Measurements from ENCODE around the gene FASN.

The FASN gene

DNA sequence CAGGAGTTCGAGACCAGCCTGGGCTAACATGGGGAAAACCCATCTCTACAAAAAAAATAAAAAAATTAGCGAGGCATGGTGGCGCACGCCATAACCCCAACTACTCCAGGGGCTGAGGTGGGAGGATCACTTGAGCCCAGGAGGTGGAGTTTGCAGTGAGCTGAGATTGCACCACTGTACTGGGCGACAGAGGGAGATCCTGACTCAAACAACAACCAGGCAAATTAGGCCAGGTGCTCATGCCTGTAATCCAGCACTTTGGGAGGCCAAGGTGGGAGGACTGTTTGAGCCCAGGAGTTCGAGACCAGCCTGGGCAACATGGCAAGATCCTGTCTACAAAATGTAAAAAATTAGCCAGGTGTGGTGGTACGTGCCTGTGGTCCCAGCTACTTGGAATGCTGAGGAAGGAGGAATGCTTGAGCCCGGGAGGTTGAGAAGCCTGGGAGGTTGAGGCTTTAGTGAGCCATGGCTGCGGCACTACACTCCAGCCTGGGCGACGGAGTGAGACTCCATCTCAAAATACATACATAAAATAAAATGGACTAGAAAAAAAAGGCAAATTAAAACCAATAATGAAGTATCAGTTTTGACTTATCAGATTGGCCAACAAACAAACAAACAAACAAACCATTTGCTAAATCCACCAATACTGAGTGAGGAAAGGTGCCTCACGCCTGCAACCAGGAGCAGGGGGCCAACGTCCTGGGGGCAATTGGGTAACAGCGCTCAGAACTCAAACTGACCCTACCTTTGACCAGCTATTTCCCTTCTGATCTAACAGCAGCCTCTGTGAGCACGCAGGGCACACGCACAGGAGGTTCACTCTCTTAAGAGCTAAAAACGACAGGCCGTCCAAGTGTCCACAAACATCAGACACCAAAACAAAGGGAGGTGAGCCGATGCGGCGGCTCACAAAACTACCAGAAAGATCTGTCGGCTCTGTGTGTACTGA lies 19.4 kb upstream of the FASN start:
- DNase-seq: no peak

GRCh38 chr17:82116246-82116645 lies 18.2 kb upstream of the FASN start:
- no peak for DNase-seq

- DNase-seq: no peak
These were observed 16.8 kb upstream of the FASN start for GRCh38 chr17:82114872-82115271.

- DNase-seq: no peak
These were observed 16.4 kb upstream of the FASN start for GRCh38 chr17:82114447-82114846.

DNA sequence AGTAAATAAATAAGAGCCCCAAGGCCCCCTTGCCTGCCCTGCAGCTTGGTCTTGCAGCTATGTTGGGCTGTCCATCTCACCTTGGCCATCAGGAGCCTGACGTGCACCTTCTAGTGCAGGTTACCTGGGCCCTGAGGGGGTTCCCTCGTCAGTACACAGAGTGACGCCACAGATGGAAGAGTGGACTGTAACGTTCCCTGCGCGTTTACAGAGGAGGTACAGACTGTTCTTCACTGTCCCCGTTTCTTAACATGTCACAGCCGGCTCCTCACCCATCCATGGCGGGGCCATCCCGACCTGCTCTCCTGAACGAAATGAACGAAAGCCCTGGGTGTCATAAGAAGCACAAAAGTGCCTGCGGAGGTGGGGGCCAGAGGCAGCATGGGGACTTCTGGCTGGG lies 15.9 kb upstream of the FASN start:
- no peak for DNase-seq

- no peak for DNase-seq
These were observed 15.4 kb upstream of the FASN start for GRCh38 chr17:82113422-82113821.

DNA sequence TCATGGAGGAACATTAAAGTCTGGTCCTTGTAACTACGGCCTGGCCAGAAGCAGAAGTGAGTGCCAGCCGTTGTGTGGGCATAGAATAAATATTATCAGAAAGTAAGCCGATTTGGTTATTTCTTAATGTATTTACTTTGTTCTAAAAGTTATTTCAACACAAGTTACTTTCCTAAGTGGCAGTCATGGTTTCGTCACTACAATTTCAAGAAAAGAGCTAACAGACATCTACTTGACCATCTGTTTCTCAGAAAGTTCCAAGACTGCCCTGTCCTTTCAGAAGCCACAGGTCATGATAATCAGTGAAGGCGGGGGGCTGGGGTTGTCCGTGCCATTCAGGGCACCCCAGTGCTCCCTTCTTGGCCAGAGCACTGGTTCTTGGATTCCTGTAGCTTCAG lies 14.9 kb upstream of the FASN start:
- DNase-seq: no peak

DNA sequence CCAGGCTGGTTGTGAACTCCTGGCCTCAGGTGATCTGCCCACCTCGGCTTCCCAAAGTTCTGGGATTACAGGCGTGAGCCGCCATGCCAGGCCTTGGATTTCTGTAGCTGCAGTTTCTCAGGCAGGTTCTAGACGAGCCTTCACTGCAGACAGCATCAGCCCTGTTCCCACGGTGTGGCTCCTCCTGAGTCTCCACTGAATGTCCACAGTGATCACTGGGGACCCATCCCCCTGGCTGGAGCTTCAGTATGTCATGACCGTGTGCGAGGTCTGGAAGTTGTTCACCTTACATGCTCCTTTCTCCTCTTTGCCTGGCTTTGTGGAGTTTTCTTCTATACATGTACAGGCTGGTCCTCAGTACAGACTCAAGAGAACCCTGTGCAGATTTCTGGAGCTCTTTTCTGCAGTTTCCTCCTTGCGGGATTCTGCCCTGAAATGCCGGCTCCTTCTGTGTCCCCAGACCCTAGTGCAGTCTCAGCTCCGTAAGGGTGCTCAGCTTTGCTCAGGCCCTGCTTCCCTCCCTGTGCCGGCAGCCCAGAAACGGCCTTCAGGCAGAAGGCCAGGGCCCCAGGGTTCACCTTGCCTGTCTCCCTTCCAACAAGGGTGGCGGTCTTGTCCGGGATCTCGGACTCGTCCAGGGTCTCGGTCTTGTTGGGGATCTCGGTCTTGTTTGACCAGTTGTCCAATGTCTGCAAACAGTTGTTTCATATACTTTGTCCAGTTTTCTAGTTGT lies 14.3 kb upstream of the FASN start:
- DNase-seq: no peak

DNA sequence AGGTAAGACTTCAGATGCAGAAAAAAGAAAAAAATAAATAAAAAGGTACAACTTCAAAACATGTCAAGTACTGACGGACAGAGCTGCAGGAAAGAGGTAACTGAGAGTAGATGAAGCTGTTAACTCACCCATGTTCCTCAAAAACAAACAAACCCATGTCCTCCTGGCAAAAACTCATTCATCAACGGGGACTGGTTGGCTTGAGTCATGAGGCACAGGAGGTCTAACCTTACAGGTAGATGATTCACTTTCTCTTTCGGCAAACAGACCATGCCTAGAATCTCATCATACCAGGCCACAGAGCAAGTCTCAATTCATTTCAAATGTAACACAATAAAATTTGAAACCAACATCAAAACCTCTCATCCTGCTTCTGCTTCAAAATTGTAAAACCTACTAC lies 12.3 kb upstream of the FASN start:
- DNase-seq: no peak

DNA sequence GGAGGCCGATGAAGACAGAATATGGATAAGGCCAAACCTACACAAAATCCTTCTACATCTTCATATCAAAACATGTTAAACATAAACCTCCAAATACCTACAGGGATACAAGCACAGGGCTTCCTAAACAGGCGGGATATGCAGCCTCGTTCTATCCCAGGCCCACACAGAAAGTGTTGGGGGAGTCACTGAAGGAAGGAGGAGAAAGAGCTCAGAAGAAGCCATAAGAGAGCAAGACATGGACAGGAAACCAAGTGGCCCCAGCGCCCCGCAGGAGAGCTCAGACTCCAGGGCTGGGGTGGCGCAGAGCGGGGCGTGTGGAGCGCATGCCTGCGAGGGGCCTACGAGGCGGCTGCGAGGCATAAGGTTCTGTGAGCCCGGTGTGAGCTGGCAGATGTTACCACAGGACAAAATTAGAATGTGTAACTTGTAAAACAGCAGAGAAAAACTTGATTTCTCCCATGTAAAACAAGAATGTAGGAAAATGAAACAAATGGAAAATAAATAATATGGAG lies 11.0 kb upstream of the FASN start:
- DNase-seq: no peak

- DNase-seq: no peak
These were observed 10.5 kb upstream of the FASN start for GRCh38 chr17:82108496-82108945.

GRCh38 chr17:82108038-82108437 lies 10.0 kb upstream of the FASN start:
- DNase-seq: no peak

DNA sequence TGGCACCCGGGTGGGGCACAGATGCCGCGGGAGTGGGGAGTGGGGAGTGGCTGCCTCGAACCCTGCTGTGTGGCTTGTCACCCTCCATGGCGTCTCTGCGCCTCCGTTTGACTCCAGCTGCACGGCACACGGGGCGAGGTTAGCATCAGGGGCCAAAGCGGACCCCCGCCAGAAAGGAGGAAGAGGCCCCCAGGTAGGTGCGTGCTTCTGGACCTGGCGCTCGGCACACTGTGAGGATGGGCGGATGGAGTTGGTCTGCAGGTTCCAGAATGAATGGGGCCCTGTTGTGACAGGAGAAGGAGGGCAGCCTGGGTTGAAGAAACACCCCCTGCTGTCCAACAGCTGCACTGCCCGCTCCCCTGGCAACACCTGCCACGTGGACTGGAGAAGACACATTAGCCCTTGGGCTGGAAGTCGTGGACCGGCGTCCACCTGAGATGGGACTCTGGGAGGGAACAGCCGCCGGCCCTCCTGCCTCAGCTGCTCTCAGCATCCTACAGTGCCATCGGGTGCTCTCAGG lies 9.4 kb upstream of the FASN start:
- DNase-seq: no peak

- DNase-seq: no peak
These were observed 8.8 kb upstream of the FASN start for GRCh38 chr17:82106688-82107305.

DNA sequence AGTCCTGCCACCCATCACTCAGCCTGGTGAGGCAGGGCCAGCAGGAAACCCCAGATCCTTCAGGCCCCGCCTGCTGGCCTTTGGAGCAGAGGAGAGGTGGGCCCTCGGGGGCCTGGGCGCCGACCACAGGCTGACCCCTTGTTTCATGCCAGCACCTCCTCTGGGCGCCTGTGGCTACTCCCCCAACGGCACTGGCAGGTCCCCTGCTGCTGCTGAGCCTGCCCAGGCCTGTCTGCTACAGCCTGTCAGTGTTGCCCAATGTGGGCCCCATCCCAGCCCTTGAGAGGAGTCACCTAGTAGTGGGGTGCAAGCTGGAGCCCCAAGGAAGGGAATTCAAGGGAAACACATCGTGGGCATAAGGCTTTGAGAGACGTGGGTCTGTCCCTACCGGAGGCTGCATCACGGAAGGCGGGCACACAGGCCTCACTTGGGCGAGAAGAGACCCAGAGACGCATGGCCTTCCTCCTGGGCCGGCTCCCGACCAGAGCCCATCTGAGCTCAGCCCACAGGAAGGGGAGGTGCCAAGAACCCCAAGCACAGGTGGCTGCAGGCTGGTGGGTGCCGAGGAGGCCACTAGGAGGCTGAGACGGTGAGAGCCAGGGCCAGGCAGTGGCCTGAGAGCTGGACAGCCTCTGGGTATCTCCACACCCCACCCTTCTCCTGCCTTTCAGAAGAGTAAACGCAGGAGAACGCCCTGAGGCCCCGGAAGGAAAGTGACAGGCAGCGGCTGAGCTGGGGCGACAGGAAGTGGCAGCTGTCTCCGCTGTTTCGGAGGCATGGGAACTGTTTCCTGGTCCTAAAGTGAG lies 8.0 kb upstream of the FASN start:
- no peak for DNase-seq

GRCh38 chr17:82105417-82105881 lies 7.4 kb upstream of the FASN start:
- DNase-seq: no peak

- no peak for DNase-seq
These were observed 6.9 kb upstream of the FASN start for GRCh38 chr17:82104797-82105416.

DNA sequence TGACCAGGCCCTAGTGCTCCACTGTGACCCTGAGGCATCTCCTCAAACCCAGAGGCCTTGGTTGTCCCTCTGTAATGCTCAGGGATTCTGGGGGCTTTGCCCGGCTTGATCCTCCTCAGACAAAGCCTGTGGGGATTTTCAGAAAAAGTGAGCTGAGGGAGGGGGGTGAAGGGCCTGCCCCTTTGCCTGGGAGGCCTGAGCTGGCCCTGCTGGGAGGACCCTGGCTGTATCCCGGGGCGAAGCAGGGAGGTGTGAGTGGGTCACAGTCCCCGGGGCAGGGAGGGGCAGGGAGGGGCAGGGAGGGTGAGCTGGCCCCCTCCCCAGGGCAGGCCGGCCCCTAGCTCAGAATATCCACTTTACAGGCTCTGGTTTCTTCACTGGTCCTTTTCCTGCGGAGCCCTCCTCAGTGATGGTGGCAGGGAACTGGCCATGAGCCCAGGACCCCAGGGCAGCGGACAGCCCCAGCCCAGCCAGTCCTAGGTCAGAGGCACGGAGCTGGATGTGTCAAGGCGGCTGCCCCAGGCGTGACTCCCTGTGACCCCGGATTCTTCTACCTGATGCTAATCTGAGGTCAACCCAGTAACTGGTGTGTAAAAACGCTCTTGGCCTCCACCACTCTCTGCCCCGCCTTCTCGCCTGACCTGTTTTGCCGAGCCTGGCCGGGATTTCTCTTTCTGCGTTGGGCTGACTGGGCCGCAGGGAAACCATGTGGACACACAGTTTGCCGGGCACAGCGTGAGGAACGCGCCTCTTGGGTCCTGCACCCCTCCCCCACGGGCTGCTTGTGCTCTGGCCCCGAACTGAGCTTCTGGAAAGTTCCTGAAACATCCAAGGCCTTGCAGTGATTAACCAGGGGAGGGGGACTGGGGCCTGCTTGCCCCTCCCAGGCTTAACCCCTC lies 5.8 kb upstream of the FASN start:
- DNase-seq: no peak

DNA sequence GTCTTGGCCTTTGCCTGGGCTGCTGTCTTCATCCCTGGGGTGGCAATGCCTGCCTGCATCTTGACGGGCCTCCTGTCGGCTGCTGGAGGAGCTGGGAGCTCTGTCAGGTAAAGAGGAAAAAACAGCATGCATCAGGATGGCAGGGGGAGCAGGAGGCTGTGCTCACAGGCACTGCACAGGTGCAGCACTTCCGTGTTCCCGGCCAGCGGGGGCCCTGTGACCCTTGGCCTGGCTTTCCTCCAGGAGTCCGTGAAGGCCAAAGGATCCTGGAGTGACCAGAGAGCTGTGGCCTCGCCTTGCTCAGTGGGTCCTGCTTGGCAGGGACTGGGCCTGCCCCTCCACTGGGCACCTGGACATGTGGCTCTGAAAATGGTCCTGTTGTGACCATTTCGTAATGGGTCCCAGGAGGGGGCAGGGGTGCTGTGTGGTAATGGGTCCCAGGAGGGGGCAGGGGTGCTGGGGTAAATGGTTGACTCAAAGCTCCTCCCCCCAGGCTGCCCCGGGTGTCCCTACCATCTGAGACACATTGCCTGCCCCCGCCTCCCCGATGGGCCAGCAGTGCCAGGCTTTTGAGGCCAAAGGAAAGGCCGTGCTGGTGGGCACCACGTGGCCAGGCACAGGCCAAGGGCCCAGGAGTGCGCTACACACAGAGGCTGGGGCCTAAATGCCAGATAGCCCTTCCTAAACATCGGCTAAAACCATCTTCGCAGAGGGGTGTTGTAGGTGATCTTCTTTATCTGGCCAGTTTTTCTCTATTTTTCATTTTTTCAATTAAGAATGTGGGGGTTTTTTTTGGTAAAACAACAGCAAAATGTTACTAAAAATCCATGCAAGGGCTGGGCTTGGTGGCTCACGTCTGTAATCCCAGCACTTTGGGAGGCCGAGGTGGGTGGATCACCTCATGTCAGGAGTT lies 4.0 kb upstream of the FASN start:
- no peak for DNase-seq
